GM21447 (cell line): ENCODE data around the gene MYMK.
"Not testable (repeated sequence)": the region's sequence is repeated elsewhere in the genome, so short reads cannot be mapped to it uniquely, and the experiment has no call there.

Source experiments
- ATAC-seq: cut with Tn5 transposase; IDR thresholded peaks from one replicate; pipeline ENCODE4 v1.9.1; 2021; ENCODE audit not compliant: unreplicated experiment

MYMK gene

GRCh38 chr9:133524679-133525228 lies at the start of gene MYMK:
Gene MYMK, minus strand, starts transcription at chr9:133524959. Its CDS starts 115 bp downstream, at chr9:133524844.
- ATAC-seq: no peak

- ATAC-seq: no peak
Measured at GRCh38 chr9:133573791-133574515, 49.2 kb upstream of the MYMK start.

GRCh38 chr9:133572821-133573361 lies 48.1 kb upstream of the MYMK start:
- ATAC-seq: no peak

GRCh38 chr9:133571896-133572595 lies 47.3 kb upstream of the MYMK start:
- ATAC-seq: no peak

GRCh38 chr9:133571391-133571890 lies 46.7 kb upstream of the MYMK start:
- no peak for ATAC-seq

- ATAC-seq: no peak
Measured at GRCh38 chr9:133570691-133571080, 45.9 kb upstream of the MYMK start.

GRCh38 chr9:133569891-133570690 lies 45.3 kb upstream of the MYMK start:
- ATAC-seq: no peak

- ATAC-seq: no peak
Measured at GRCh38 chr9:133569121-133569785, 44.5 kb upstream of the MYMK start.

- ATAC-seq: no peak
Measured at GRCh38 chr9:133568186-133568585, 43.4 kb upstream of the MYMK start.

- ATAC-seq: no peak
Measured at GRCh38 chr9:133566817-133567216, 42.1 kb upstream of the MYMK start.

GRCh38 chr9:133566382-133566781 lies 41.6 kb upstream of the MYMK start:
- no peak for ATAC-seq

GRCh38 chr9:133564451-133565116 lies 39.8 kb upstream of the MYMK start:
- no peak for ATAC-seq

- ATAC-seq: not testable (repeated sequence)
Measured at GRCh38 chr9:133563814-133564213, 39.1 kb upstream of the MYMK start.

GRCh38 chr9:133563291-133563796 lies 38.6 kb upstream of the MYMK start:
- no peak for ATAC-seq

- ATAC-seq: no peak
Measured at GRCh38 chr9:133562611-133563290, 38.0 kb upstream of the MYMK start.

GRCh38 chr9:133561976-133562554 lies 37.3 kb upstream of the MYMK start:
- no peak for ATAC-seq

- ATAC-seq: no peak
Measured at GRCh38 chr9:133560944-133561343, 36.2 kb upstream of the MYMK start.

GRCh38 chr9:133560311-133560710 lies 35.6 kb upstream of the MYMK start:
- no peak for ATAC-seq
